GM23338 (cell line): Measurements from ENCODE around the gene FAM117B. TPM values are rescaled to one million over a fixed set of nuclear protein-coding genes. Genes with fewer than 3 reads are reported as not detected.

Experiments
- ATAC-seq: fragments of 200-7000 bp; cut with Tn5 transposase; 3 replicates; pipeline ENCODE4 v1.9.1; 2020
- DNase-seq: peaks from one replicate; pipeline ENCODE4 v3.0.0-alpha.2; 2015; ENCODE audit warnings: low spot score
- H2AFZ ChIP-seq: fragments of 200-600 bp; sonication (generic); 2 replicates; pipeline ENCODE4 v1.8.0; 2016; ENCODE audit warnings: antibody characterized with exemption, mild to moderate bottlenecking, moderate library complexity
- H3F3A ChIP-seq: fragments of 200-600 bp; sonication (generic); replicated peaks from 2 replicates; pipeline ENCODE4 v1.8.0; 2017; ENCODE audit warnings: antibody characterized with exemption, mixed run types, low read depth
- H3K27ac ChIP-seq: fragments of 200-600 bp; sonication (generic); 2 replicates; pipeline ENCODE4 v1.6.1; 2016; ENCODE audit warnings: low read depth
- H3K27me3 ChIP-seq: fragments of 200-600 bp; sonication (generic); 2 replicates; pipeline ENCODE4 v1.8.0; 2016; ENCODE audit warnings: mild to moderate bottlenecking, mixed run types, moderate library complexity; ENCODE audit not compliant: insufficient read depth
- H3K36me3 ChIP-seq: fragments of 200-600 bp; sonication (generic); 2 replicates; pipeline ENCODE4 v1.8.0; 2016; ENCODE audit warnings: mild to moderate bottlenecking; ENCODE audit not compliant: insufficient read depth
- H3K4me1 ChIP-seq: fragments of 200-600 bp; sonication (generic); 2 replicates; pipeline ENCODE4 v1.8.0; 2016; ENCODE audit warnings: mild to moderate bottlenecking, moderate library complexity; ENCODE audit not compliant: insufficient read depth
- H3K4me2 ChIP-seq: fragments of 200-600 bp; sonication (generic); 2 replicates; pipeline ENCODE4 v1.7.1; 2017; ENCODE audit warnings: mixed run types
- H3K4me3 ChIP-seq: fragments of 200-600 bp; sonication (generic); 2 replicates; pipeline ENCODE4 v1.6.1; 2016; ENCODE audit warnings: mixed run types
- H3K79me2 ChIP-seq: fragments of 200-600 bp; sonication (generic); replicated peaks from 2 replicates; pipeline ENCODE4 v1.8.0; 2017; ENCODE audit warnings: mild to moderate bottlenecking; ENCODE audit not compliant: insufficient read depth
- H3K9me2 ChIP-seq: fragments of 200-600 bp; sonication (generic); 2 replicates; pipeline ENCODE4 v1.8.0; 2017; ENCODE audit not compliant: insufficient read depth
- H4K20me1 ChIP-seq: fragments of 200-600 bp; sonication (generic); replicated peaks from 2 replicates; pipeline ENCODE4 v1.8.0; 2017; ENCODE audit warnings: mild to moderate bottlenecking; ENCODE audit not compliant: insufficient read depth
- H3K27ac Mint-ChIP-seq: 2 replicates; pipeline ENCODE4 v1.8.0; 2020; ENCODE audit warnings: inconsistent platforms, mild to moderate bottlenecking, moderate library complexity, mixed read lengths
- H3K27me3 Mint-ChIP-seq: 3 replicates; pipeline ENCODE4 v1.8.0; 2022; ENCODE audit warnings: low read depth, mild to moderate bottlenecking, moderate library complexity, mixed read lengths, inconsistent platforms; ENCODE audit not compliant: insufficient read depth, poor library complexity
- H3K36me3 Mint-ChIP-seq: 3 replicates; pipeline ENCODE4 v1.8.0; 2021; ENCODE audit warnings: low read depth, mild to moderate bottlenecking, inconsistent platforms, moderate library complexity, mixed read lengths
- H3K4me1 Mint-ChIP-seq: 3 replicates; pipeline ENCODE4 v1.8.0; 2020; ENCODE audit warnings: mild to moderate bottlenecking, inconsistent platforms, mixed read lengths
- H3K4me3 Mint-ChIP-seq: 3 replicates; pipeline ENCODE4 v1.8.0; 2021; ENCODE audit warnings: moderate library complexity, mild to moderate bottlenecking, inconsistent platforms, mixed read lengths
- H3K9me3 Mint-ChIP-seq: 3 replicates; pipeline ENCODE4 v1.8.0; 2020; ENCODE audit warnings: moderate library complexity, mild to moderate bottlenecking, inconsistent platforms, mixed read lengths
- CREB1 ChIP-seq: fragments of 250-450 bp; sonication (Bioruptor Pico); IDR thresholded peaks from 2 replicates; pipeline ENCODE4 v1.5.0; 2020; ENCODE audit warnings: low read depth, mild to moderate bottlenecking, moderate library complexity
- CTCF ChIP-seq, 2 experiments: fragments of 200-600 bp in 1 of 2; sonication (generic) in 1 of 2; conservative IDR thresholded peaks; 2 replicates each; pipeline versions ENCODE4 v1.5.1 to v1.6.1; 2016 to 2017; ENCODE audit warnings: antibody characterized with exemption in 2 of 2, low read depth in 2 of 2, mild to moderate bottlenecking in 2 of 2, moderate library complexity in 1 of 2
- EZH2 ChIP-seq: fragments of 200-600 bp; sonication (generic); IDR thresholded peaks from one replicate; pipeline ENCODE4 v1.8.0; 2017; ENCODE audit warnings: antibody characterized with exemption, mild to moderate bottlenecking, low read depth; ENCODE audit not compliant: unreplicated experiment
- EZH2phosphoT487 ChIP-seq: fragments of 200-600 bp; sonication (generic); IDR thresholded peaks from one replicate; pipeline ENCODE4 v1.8.1; 2018; ENCODE audit warnings: antibody characterized with exemption; ENCODE audit not compliant: unreplicated experiment
- JUNB ChIP-seq: IDR thresholded peaks from one replicate; pipeline ENCODE4 v1.6.1; 2016; ENCODE audit warnings: antibody characterized with exemption; ENCODE audit not compliant: unreplicated experiment
- NANOG ChIP-seq: IDR thresholded peaks from 2 replicates; pipeline ENCODE4 v1.6.1; 2016; ENCODE audit warnings: antibody characterized with exemption, borderline replicate concordance
- POLR2AphosphoS5 ChIP-seq: IDR thresholded peaks from 2 replicates; pipeline ENCODE4 v1.6.1; 2016; ENCODE audit warnings: antibody characterized with exemption, low read depth
- STAT1 ChIP-seq: IDR thresholded peaks from one replicate; pipeline ENCODE4 v1.6.1; 2016; ENCODE audit warnings: antibody characterized with exemption; ENCODE audit not compliant: unreplicated experiment
- ZNF114 ChIP-seq: fragments of 250-450 bp; sonication (Bioruptor Pico); IDR thresholded peaks from 2 replicates; pipeline ENCODE4 v1.5.0; 2020; ENCODE audit warnings: mild to moderate bottlenecking, moderate library complexity
- ZNF331 ChIP-seq: fragments of 250-450 bp; sonication (Bioruptor Pico); IDR thresholded peaks from 2 replicates; pipeline ENCODE4 v1.5.0; 2020; ENCODE audit warnings: low read depth, mild to moderate bottlenecking, moderate library complexity
- ZNF462 ChIP-seq: fragments of 250-450 bp; sonication (Bioruptor Pico); IDR thresholded peaks from 2 replicates; pipeline ENCODE4 v1.5.0; 2020; ENCODE audit warnings: mild to moderate bottlenecking, moderate library complexity
- polyA plus RNA-seq: library from polyadenylated mRNA; unstranded; fragments of >200 nt; fragmentation: Nextera tagmentation; extraction: Ambion mirVana; gene quantifications from 2 replicates; pipeline ENCODE4 v1.2.1, GENCODE V29; 2016
- total RNA-seq: library from RNA; depleted of rRNA; stranded (reverse); fragments of >200 nt; shearing (Covaris generic); gene quantifications from 2 replicates; pipeline ENCODE4 v1.2.3, GENCODE V29; 2014
- TF ChIP-seq, protein P1 (sequence below): IDR thresholded peaks from one replicate; pipeline ENCODE4 v1.6.1; 2018; ENCODE audit warnings: antibody characterized with exemption; ENCODE audit not compliant: unreplicated experiment
- TF ChIP-seq, protein P2 (sequence below): IDR thresholded peaks from 2 replicates; pipeline ENCODE4 v1.6.1; 2016; ENCODE audit warnings: antibody characterized with exemption

The FAM117B gene
- total and polyA plus RNA-seq, 2 experiments from 2014 or later, result 8.4 to 23.0 TPM

- Mint-ChIP-seq H3K9me3 (no peaks in the 10 kb centered on the region), H3K4me3 (no peak overlapping the region), H3K4me1 (no peaks in the 10 kb centered on the region), H3K27me3 (no peaks in the 10 kb centered on the region), H3K27ac (no peak overlapping the region), H3K36me3 (peaks cover 31% of the 10 kb centered on the region; the same call in 2 of the 3 replicates)
- Histone ChIP-seq H3K4me2 (no peak overlapping the region), H3K79me2 (no peaks in the 10 kb centered on the region), H3K27me3 (no peaks in the 10 kb centered on the region), H3K4me1 (no peaks in the 10 kb centered on the region), H4K20me1 (peaks cover 6% of the 10 kb centered on the region; the same call in 1 of the 2 replicates), H3F3A (no peaks in the 10 kb centered on the region), H3K27ac (no peak overlapping the region), H3K9me2 (no peaks in the 10 kb centered on the region; the same call in 1 of the 2 replicates), H3K36me3 (peaks cover 20% of the 10 kb centered on the region), H2AFZ (no peak overlapping the region), H3K4me3 (no peak overlapping the region)
- no peak for ATAC-seq
- DNase-seq, result no peak
- no peak for TF ChIP-seq EZH2
- no peak for TF ChIP-seq ZNF331 (CRISPR knock-in tag)
- TF ChIP-seq CTCF (conservative IDR thresholded peaks at IDR 0.05; ENCODE audit: low read depth in 2 of 2), result no peak
- TF ChIP-seq EZH2phosphoT487, result no peak
- TF ChIP-seq, protein P1, sequence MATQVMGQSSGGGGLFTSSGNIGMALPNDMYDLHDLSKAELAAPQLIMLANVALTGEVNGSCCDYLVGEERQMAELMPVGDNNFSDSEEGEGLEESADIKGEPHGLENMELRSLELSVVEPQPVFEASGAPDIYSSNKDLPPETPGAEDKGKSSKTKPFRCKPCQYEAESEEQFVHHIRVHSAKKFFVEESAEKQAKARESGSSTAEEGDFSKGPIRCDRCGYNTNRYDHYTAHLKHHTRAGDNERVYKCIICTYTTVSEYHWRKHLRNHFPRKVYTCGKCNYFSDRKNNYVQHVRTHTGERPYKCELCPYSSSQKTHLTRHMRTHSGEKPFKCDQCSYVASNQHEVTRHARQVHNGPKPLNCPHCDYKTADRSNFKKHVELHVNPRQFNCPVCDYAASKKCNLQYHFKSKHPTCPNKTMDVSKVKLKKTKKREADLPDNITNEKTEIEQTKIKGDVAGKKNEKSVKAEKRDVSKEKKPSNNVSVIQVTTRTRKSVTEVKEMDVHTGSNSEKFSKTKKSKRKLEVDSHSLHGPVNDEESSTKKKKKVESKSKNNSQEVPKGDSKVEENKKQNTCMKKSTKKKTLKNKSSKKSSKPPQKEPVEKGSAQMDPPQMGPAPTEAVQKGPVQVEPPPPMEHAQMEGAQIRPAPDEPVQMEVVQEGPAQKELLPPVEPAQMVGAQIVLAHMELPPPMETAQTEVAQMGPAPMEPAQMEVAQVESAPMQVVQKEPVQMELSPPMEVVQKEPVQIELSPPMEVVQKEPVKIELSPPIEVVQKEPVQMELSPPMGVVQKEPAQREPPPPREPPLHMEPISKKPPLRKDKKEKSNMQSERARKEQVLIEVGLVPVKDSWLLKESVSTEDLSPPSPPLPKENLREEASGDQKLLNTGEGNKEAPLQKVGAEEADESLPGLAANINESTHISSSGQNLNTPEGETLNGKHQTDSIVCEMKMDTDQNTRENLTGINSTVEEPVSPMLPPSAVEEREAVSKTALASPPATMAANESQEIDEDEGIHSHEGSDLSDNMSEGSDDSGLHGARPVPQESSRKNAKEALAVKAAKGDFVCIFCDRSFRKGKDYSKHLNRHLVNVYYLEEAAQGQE, result no peak
- TF ChIP-seq ZNF462 (CRISPR knock-in tag), result no peak
- no peak for TF ChIP-seq NANOG
- no peak for TF ChIP-seq ZNF114 (CRISPR knock-in tag)
- TF ChIP-seq STAT1, result no peak
- no peak for TF ChIP-seq JUNB
- TF ChIP-seq, protein P2, sequence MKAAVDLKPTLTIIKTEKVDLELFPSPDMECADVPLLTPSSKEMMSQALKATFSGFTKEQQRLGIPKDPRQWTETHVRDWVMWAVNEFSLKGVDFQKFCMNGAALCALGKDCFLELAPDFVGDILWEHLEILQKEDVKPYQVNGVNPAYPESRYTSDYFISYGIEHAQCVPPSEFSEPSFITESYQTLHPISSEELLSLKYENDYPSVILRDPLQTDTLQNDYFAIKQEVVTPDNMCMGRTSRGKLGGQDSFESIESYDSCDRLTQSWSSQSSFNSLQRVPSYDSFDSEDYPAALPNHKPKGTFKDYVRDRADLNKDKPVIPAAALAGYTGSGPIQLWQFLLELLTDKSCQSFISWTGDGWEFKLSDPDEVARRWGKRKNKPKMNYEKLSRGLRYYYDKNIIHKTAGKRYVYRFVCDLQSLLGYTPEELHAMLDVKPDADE, result no peak
- TF ChIP-seq CREB1 (CRISPR knock-in tag), result no peak
- no peak for TF ChIP-seq POLR2AphosphoS5
Measured at GRCh38 chr2:202760848-202761247, 126.1 kb downstream of the FAM117B start.
